Activated naive CD4-positive, alpha-beta T cell treated with anti-CD3 and anti-CD28 coated beads, Interleukin-2, amount 50 U/mL, for 72 hours (primary cell): Measurements from ENCODE around the gene NEAT1. TPM values are rescaled to one million over a fixed set of nuclear protein-coding genes. Genes with fewer than 3 reads are reported as not detected.
"Not testable (repeated sequence)": the region's sequence is repeated elsewhere in the genome, so short reads cannot be mapped to it uniquely, and the experiment has no call there.

ENCODE experiments used
- ATAC-seq, 2 donors: fragments of 150-1000 bp; cut with Tn5 transposase; 2 replicates each; pipeline ENCODE4 v1.10.0; 2021; ENCODE audit warnings: mild to moderate bottlenecking in 2 of 2, moderate library complexity in 2 of 2
- DNase-seq, 2 donors: peaks; one replicate each; pipeline ENCODE4 v3.0.0; 2021 to 2022; ENCODE audit warnings: low spot score in 2 of 2
- H3K27ac Mint-ChIP-seq, 2 donors: one replicate each; pipeline ENCODE4 v1.8.0; 2022; ENCODE audit warnings: mild to moderate bottlenecking in 2 of 2, mixed read lengths in 2 of 2
- H3K36me3 Mint-ChIP-seq, 2 donors: one replicate each; pipeline ENCODE4 v1.8.0; 2022; ENCODE audit warnings: mixed read lengths in 2 of 2
- H3K9me3 Mint-ChIP-seq, 2 donors: one replicate each; pipeline ENCODE4 v1.8.0; 2022; ENCODE audit warnings: mixed read lengths in 2 of 2
- total RNA-seq, 2 donors: library from RNA; stranded (reverse); gene quantifications; one replicate each; pipeline ENCODE4 v1.2.3, GENCODE V29; 2022

The NEAT1 gene
- total RNA-seq, 2 donors from 2014 or later, result 836 to 2,329 TPM

DNA sequence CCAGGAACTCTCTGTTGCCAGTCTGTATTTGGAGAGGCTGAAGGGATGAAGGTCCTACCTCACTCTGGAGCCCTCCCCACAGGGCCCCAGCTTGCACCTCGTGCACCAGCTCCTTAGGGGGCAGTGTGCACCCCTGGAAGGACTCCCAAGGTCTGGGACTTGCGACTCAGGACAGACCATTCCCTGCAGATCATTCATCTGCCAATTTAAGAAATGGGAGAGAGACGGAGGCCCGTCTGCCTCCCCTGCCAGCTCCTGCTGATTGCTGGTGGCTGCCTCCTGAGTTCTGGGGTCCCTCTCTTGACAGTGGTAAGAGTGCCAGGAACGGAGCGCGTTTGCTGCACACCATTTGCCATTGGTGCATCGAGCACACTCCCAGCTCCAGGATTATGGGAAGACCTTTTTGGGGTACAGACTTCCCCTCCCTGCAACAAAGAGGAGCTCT lies 48.9 kb downstream of the NEAT1 start:
- peak; percentile 11 to 14 for ATAC-seq
- H3K9me3 Mint-ChIP-seq, result no peaks in the 10 kb centered on the region

DNA sequence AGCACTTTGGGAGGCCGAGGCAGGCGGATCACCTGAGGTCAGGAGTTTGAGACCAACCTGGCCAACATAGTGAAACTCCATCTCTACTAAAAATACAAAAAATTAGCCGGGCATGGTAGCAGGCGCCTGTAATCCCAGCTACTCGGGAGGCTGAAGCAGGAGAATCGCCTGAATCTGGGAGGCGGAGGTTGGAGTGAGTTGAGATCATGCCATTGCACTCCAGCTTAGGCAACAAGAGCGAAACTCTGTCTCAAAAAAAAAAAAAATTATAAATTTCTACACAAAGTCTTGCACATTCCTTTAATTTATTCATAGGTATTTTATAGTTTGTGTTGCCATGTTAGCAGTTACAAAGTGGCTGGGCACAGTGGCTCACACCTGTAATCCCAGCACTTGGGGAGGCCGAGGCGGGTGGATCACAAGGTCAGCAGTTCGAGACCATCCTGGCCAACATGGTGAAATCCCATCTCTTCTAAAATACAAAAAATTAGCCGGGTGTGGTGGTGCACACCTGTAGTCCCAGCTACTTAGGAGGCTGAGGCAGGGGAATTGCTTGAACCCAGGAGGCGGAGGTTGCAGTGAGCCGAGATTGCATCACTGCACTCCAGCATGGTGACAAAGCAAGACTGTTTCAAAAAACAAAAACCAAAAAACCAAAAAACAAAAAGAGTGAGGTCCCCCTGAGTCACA lies 50.1 kb downstream of the NEAT1 start:
- not testable (repeated sequence) for H3K9me3 Mint-ChIP-seq, DNase-seq, ATAC-seq
- peak overlapping the region; percentile 97 to 99 for H3K27ac Mint-ChIP-seq
- peaks cover 12 to 18% of the 10 kb centered on the region in 2 donors for H3K36me3 Mint-ChIP-seq

More for the DNA sequence above, 48.9 kb downstream of the NEAT1 start:
- Mint-ChIP-seq H3K27ac (peak overlapping the region; percentile 97 to 99), H3K36me3 (peaks cover 4 to 11% of the 10 kb centered on the region in 2 donors)
- DNase-seq, result no peak

- Mint-ChIP-seq H3K9me3 (no peaks in the 10 kb centered on the region), H3K36me3 (peaks cover 15 to 18% of the 10 kb centered on the region in 2 donors), H3K27ac (peak overlapping the region; percentile 97 to 99)
- ATAC-seq, result no peak
- DNase-seq, result no peak
Measured at GRCh38 chr11:65473278-65473860, 50.8 kb downstream of the NEAT1 start.

GRCh38 chr11:65474864-65475263 lies 52.3 kb downstream of the NEAT1 start:
- H3K9me3 Mint-ChIP-seq, result no peaks in the 10 kb centered on the region
- peak overlapping the region in 1 of 2 donors; percentile 79 for H3K27ac Mint-ChIP-seq
- DNase-seq (no peak), ATAC-seq (no peak)
- peaks cover 15 to 18% of the 10 kb centered on the region in 2 donors for H3K36me3 Mint-ChIP-seq

DNA sequence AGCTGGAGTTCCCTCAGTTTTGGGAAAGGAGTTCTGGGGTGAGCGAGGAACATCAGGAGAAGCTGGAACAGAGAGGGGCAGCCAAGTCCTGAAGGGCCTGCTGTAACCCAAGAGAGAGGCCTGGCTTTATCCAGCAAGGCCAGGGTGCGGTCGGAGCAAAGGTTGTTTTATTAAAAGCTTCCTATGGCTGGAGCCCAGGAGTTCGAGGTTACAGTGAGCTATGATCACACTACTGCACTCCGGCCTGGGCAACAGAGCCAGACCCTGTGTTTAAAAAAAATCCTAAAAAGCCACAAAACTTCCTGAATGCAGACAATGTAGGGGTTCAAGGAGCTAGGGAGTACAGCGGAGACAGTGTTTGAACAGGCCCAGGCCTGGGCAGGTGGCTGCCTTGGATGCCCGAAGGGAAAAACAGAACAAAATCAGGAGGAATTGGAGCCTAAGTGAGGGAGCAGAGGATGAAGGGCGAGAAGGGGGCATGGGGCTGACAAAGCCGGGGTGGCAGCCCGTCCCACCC lies 54.1 kb downstream of the NEAT1 start:
- ATAC-seq (no peak), DNase-seq (no peak)
- H3K36me3 Mint-ChIP-seq, result peaks cover 15 to 18% of the 10 kb centered on the region in 2 donors
- H3K27ac Mint-ChIP-seq, result peak overlapping the region; percentile 99
- H3K9me3 Mint-ChIP-seq, result no peaks in the 10 kb centered on the region

GRCh38 chr11:65477149-65477965 lies 54.8 kb downstream of the NEAT1 start:
- peak; percentile 91 to 96 for DNase-seq
- ATAC-seq, result peak; percentile 86 to 91
- Mint-ChIP-seq H3K9me3 (no peaks in the 10 kb centered on the region), H3K27ac (peak overlapping the region; percentile 99), H3K36me3 (peaks cover 15 to 18% of the 10 kb centered on the region in 2 donors)

GRCh38 chr11:65478388-65479183 lies 56.0 kb downstream of the NEAT1 start:
- peak overlapping the region in 1 of 2 donors; percentile 99 for H3K27ac Mint-ChIP-seq
- ATAC-seq (no peak), DNase-seq (peak in 1 of 2 donors; percentile 1)

DNA sequence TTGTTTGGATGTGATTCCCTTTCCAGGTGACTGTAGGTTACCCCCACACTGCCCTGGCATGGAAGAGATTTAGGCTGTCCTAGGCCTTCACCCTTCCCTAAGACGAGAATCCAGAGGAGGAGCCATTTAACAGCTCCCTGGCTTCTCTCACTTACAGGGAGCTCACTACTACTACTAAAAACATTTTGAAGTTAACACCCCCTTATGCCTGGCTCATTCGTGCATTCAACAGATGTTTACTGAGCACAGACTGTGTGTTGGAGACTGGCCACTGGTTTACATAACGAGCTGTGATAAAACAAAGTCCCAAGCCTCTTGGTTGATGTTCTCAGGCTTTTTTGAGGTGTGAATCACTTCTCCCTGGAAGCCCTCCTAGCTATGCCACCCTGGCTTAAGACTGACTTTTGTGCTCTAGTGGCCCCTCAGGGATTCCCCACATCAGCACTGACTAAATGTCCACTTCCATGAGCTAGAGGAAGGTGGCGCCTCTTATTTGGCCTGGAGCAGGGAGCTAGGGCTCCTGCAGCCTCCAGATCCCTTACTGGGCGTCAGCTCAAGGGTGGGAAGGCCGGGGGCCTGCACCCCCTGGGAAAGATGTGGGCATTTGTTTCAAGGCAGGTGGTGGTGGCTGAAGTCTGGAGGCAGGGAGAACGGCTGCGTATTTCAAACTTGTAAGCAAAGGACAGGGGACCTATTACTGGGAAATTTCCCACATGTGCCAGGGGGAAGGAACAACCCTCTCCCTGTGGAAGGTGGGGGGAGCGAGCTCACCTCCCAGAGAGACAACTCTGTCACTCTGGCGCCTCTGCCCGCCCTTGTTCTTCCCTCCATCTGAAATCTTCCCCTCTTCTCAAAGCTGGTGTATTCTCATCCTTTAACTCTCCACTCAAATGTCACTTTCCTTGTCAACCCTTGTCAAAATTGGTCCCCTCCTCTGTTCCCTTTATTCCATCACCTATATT lies 56.9 kb downstream of the NEAT1 start:
- peaks cover 15 to 18% of the 10 kb centered on the region in 2 donors for H3K36me3 Mint-ChIP-seq
- no peaks in the 10 kb centered on the region for H3K9me3 Mint-ChIP-seq
- DNase-seq (no peak), ATAC-seq (no peak)
- peak overlapping the region in 1 of 2 donors; percentile 41 for H3K27ac Mint-ChIP-seq

More at GRCh38 chr11:65478388-65479183, 56.0 kb downstream of the NEAT1 start:
- Mint-ChIP-seq H3K36me3 (peaks cover 15 to 18% of the 10 kb centered on the region in 2 donors), H3K9me3 (no peaks in the 10 kb centered on the region)

DNA sequence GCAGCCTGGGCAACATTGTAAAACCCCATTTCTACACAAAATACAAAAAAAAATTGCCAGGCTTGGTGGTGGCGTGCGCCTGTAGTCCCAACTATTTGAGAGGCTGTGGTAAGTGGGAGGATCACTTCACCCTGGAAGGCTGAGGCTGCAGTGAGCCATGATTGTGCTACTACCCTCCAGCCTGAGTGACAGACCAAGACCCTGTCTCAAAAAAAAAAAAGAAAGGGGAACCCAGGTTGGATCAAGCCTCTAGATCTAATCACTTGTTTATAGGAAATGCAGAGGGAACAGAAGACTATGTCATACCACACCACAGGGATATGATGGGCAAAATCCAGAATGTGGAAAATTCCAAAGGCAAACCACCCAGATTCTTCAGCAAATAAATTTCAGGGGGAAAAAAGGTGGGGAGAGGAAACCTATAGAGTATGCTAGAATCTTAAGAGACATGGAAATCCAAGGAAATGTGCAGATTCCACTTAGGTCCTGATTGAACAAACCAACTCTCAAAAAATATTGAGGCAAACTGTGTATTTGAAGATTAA lies 59.8 kb downstream of the NEAT1 start:
- ATAC-seq (no peak), DNase-seq (no peak)
- no peak overlapping the region for H3K27ac Mint-ChIP-seq
- H3K36me3 Mint-ChIP-seq, result peaks cover 0 to 6% of the 10 kb centered on the region in 2 donors
- H3K9me3 Mint-ChIP-seq, result no peaks in the 10 kb centered on the region

GRCh38 chr11:65485920-65486219 lies 63.3 kb downstream of the NEAT1 start:
- DNase-seq, result no peak
- Mint-ChIP-seq H3K9me3 (no peaks in the 10 kb centered on the region), H3K27ac (no peak overlapping the region), H3K36me3 (no peaks in the 10 kb centered on the region)
- no peak for ATAC-seq

GRCh38 chr11:65486570-65487466 lies 64.2 kb downstream of the NEAT1 start:
- no peak for DNase-seq
- Mint-ChIP-seq H3K36me3 (no peaks in the 10 kb centered on the region), H3K27ac (peak overlapping the region; percentile 66 to 83), H3K9me3 (no peaks in the 10 kb centered on the region)
- no peak for ATAC-seq

GRCh38 chr11:65487467-65488272 lies 65.1 kb downstream of the NEAT1 start:
- DNase-seq (no peak), ATAC-seq (peak; percentile 64 to 74)
- Mint-ChIP-seq H3K27ac (peak overlapping the region; percentile 66 to 83), H3K9me3 (no peaks in the 10 kb centered on the region), H3K36me3 (no peaks in the 10 kb centered on the region)

DNA sequence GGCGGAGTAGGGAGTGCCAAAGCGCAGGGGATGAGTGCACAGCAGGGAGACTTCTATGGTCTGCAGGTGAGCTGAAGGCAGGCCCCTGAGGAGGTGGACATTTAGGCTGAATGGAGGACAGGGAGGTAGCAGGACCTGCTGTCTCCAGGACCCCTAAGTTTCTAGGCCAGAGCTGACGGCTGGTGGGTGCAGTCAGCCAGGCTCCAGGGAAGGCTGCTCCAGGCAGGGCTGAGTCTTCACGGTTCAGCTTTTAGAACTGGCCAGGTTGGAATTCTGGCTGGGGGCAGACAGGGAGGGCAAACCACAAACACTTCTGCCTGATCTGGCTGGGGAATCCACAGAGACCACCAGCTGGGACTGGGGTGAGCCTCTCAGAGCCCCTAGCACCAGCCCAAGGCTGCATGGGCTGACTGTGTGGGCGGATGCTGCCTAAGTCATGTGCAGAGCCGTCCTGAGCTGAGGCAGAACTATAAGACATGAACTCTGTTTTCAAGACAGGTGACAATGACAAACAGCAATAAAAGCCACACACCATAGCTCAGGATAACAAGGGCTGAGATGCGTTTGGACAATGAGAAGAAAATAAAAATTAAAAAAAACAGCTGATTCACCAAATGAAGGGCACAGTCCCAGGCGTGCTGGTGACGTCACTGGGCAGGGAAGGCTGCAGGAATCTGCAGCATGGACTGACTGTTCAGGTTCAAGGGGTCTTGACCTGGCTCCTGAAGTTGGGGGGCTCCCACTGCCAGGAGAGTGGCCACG lies 65.9 kb downstream of the NEAT1 start:
- peak in 1 of 2 donors; percentile 43 for ATAC-seq
- peak overlapping the region; percentile 66 to 83 for H3K27ac Mint-ChIP-seq

More for the DNA sequence above, 65.9 kb downstream of the NEAT1 start:
- no peaks in the 10 kb centered on the region for H3K9me3 Mint-ChIP-seq
- H3K36me3 Mint-ChIP-seq, result no peaks in the 10 kb centered on the region
- no peak for DNase-seq
